ENCODE results near the gene PLSCR2.

The PLSCR2 gene

GRCh38 chr3:146466604-146467003 lies 2.8 kb downstream of the PLSCR2 start:
- no peak for TF ChIP-seq ZBTB7A (IDR thresholded peaks at IDR 0.05; ENCODE audit: low read depth)
- TF ChIP-seq CREB1 (IDR thresholded peaks at IDR 0.05; ENCODE audit: low read depth), result no peak
- no peak for TF ChIP-seq TAF1 (IDR thresholded peaks at IDR 0.05; ENCODE audit: low read depth)
- no peak for TF ChIP-seq CEBPB (IDR thresholded peaks at IDR 0.05)
- TF ChIP-seq EP300 (IDR thresholded peaks at IDR 0.05; ENCODE audit: borderline replicate concordance), result no peak
- TF ChIP-seq FOXM1 (IDR thresholded peaks at IDR 0.05; ENCODE audit: borderline replicate concordance, low read depth), result no peak
- TF ChIP-seq USF1 (IDR thresholded peaks at IDR 0.05), result no peak
- TF ChIP-seq TCF12 (IDR thresholded peaks at IDR 0.05; ENCODE audit: low read depth), result no peak
- TF ChIP-seq RAD21 (IDR thresholded peaks at IDR 0.05; ENCODE audit: low read depth), result no peak
- no peak for TF ChIP-seq TEAD4 (IDR thresholded peaks at IDR 0.05)

GRCh38 chr3:146465693-146466465 lies 3.5 kb downstream of the PLSCR2 start:
- TF ChIP-seq YY1 (IDR thresholded peaks at IDR 0.05; ENCODE audit: low read depth), result no peak
- no peak for TF ChIP-seq ZBTB7A (IDR thresholded peaks at IDR 0.05; ENCODE audit: low read depth)
- no peak for TF ChIP-seq CREB1 (IDR thresholded peaks at IDR 0.05; ENCODE audit: low read depth)
- TF ChIP-seq, protein P1, sequence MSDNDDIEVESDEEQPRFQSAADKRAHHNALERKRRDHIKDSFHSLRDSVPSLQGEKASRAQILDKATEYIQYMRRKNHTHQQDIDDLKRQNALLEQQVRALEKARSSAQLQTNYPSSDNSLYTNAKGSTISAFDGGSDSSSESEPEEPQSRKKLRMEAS (IDR thresholded peaks at IDR 0.05), result no peak
- TF ChIP-seq EP300 (IDR thresholded peaks at IDR 0.05; ENCODE audit: borderline replicate concordance), result no peak
- no peak for TF ChIP-seq FOXM1 (IDR thresholded peaks at IDR 0.05; ENCODE audit: borderline replicate concordance, low read depth)
- TF ChIP-seq EGR1 (IDR thresholded peaks at IDR 0.05), result no peak
- TF ChIP-seq, protein P2, sequence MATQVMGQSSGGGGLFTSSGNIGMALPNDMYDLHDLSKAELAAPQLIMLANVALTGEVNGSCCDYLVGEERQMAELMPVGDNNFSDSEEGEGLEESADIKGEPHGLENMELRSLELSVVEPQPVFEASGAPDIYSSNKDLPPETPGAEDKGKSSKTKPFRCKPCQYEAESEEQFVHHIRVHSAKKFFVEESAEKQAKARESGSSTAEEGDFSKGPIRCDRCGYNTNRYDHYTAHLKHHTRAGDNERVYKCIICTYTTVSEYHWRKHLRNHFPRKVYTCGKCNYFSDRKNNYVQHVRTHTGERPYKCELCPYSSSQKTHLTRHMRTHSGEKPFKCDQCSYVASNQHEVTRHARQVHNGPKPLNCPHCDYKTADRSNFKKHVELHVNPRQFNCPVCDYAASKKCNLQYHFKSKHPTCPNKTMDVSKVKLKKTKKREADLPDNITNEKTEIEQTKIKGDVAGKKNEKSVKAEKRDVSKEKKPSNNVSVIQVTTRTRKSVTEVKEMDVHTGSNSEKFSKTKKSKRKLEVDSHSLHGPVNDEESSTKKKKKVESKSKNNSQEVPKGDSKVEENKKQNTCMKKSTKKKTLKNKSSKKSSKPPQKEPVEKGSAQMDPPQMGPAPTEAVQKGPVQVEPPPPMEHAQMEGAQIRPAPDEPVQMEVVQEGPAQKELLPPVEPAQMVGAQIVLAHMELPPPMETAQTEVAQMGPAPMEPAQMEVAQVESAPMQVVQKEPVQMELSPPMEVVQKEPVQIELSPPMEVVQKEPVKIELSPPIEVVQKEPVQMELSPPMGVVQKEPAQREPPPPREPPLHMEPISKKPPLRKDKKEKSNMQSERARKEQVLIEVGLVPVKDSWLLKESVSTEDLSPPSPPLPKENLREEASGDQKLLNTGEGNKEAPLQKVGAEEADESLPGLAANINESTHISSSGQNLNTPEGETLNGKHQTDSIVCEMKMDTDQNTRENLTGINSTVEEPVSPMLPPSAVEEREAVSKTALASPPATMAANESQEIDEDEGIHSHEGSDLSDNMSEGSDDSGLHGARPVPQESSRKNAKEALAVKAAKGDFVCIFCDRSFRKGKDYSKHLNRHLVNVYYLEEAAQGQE (IDR thresholded peaks at IDR 0.05; ENCODE audit: low read depth), result no peak
- TF ChIP-seq NFIC (IDR thresholded peaks at IDR 0.05), result no peak
- no peak for TF ChIP-seq CEBPB (IDR thresholded peaks at IDR 0.05)
- no peak for TF ChIP-seq USF1 (IDR thresholded peaks at IDR 0.05)
- TF ChIP-seq TAF1 (IDR thresholded peaks at IDR 0.05; ENCODE audit: low read depth), result no peak
- TF ChIP-seq TCF12 (IDR thresholded peaks at IDR 0.05; ENCODE audit: low read depth), result no peak

GRCh38 chr3:146464783-146465182 lies 4.6 kb downstream of the PLSCR2 start:
- no peak for TF ChIP-seq TAF1 (IDR thresholded peaks at IDR 0.05; ENCODE audit: low read depth)

DNA sequence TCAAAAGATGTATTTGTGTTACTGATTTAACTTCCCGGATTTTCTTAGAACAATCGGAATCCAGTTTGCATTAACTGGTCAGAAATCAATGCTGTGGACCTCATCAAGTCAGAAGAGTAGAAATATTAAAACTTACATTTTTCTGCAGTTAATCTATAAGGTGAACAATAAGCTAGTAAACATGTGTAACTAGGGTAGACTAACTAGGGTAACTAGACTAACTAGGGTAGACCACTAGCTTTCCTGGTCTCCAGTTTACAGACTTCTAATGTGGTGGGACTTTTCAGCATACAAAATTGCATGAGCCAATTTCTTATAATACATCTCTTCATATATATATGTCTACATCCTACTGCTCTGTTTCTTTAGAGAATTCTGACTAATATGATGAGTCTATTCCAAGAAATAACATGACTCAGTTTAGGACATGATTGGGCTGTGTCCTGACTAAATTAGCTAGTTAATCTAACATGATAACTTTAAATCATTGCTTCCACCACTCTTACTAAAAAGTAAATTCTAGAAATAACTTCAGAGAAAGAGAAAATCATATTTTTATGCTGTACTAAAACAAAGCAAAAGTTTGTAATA lies 5.3 kb downstream of the PLSCR2 start:
- no peak for TF ChIP-seq FOXM1 (IDR thresholded peaks at IDR 0.05; ENCODE audit: borderline replicate concordance, low read depth)
- TF ChIP-seq, protein P2 (IDR thresholded peaks at IDR 0.05; ENCODE audit: low read depth), result no peak
- TF ChIP-seq TAF1 (IDR thresholded peaks at IDR 0.05; ENCODE audit: low read depth), result no peak
- TF ChIP-seq YY1 (IDR thresholded peaks at IDR 0.05; ENCODE audit: low read depth), result no peak

DNA sequence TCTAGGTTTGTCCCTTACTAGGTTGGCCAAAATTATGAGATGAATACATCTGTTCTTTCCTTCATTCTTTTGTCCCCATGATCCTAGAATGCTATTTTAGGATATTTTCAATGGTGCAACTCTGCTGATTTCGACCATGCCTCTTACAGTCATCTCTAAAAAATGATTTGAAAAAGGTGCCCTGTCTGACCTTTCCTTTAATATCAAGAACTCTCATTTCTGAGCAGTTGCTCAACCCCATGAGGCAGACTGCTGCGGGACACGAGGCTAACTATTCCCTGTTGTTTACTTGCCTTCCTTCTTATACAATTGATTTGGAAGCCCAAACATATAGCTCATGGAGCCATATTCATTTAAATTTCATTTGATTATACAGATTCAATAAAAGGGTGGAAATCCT lies 14.6 kb downstream of the PLSCR2 start:
- TF ChIP-seq EGR1 (IDR thresholded peaks at IDR 0.05), result no peak
- no peak for TF ChIP-seq TEAD4 (IDR thresholded peaks at IDR 0.05)
- no peak for TF ChIP-seq ZBTB7A (IDR thresholded peaks at IDR 0.05; ENCODE audit: low read depth)
- TF ChIP-seq NFIC (IDR thresholded peaks at IDR 0.05), result no peak
- TF ChIP-seq TCF12 (IDR thresholded peaks at IDR 0.05; ENCODE audit: low read depth), result no peak
- TF ChIP-seq USF1 (IDR thresholded peaks at IDR 0.05), result no peak
- TF ChIP-seq, protein P2 (IDR thresholded peaks at IDR 0.05; ENCODE audit: low read depth), result no peak
